ENCODE results near the gene C12orf75.

- TF ChIP-seq CTCF (IDR thresholded peaks at IDR 0.05) (no peak), POLR2A (IDR thresholded peaks at IDR 0.05) (no peak)
These were observed 55.9 kb downstream of the C12orf75 start for GRCh38 chr12:105386431-105386830.

Data from Peyer's patch (tissue), 4 donors.